DMS79 (cell line): ENCODE results near the gene INTS11.

Experiments used
- DNase-seq: peaks from one replicate; lab custom pipeline; 2025; lab: John Stamatoyannopoulos, UW

Gene INTS11

GRCh38 chr1:1262758-1263157 lies 61.7 kb downstream of the INTS11 start:
- DNase-seq, result no peak

GRCh38 chr1:1262071-1262470 lies 62.4 kb downstream of the INTS11 start:
- no peak for DNase-seq
